HepG2 (cell line): ENCODE data around the gene STUM.

Source experiments
- BHLHE40 ChIP-seq: IDR thresholded peaks from 2 replicates; pipeline ENCODE4 v1.6.1; 2011; ENCODE audit warnings: low read length, improper control_type of control experiment
- CEBPZ ChIP-seq: IDR thresholded peaks from 2 replicates; pipeline ENCODE4 v1.6.1; 2012; ENCODE audit warnings: low read length, improper control_type of control experiment
- CHD2 ChIP-seq: IDR thresholded peaks from 2 replicates; pipeline ENCODE4 v1.6.1; 2011; ENCODE audit warnings: low read depth, low read length, improper control_type of control experiment
- CTCF ChIP-seq: sonication (generic); formaldehyde crosslinking; IDR thresholded peaks from 2 replicates; pipeline ENCODE4 v1.5.0; 2020; ENCODE audit warnings: mild to moderate bottlenecking, missing genetic modification reagents, moderate library complexity
- MAFF ChIP-seq: IDR thresholded peaks from 2 replicates; pipeline ENCODE4 v1.6.1; 2011; ENCODE audit warnings: low read depth, low read length, improper control_type of control experiment

- TF ChIP-seq CEBPZ = no peak
- TF ChIP-seq MAFF = no peak
- no peak for TF ChIP-seq CHD2
- no peak for TF ChIP-seq CTCF (CRISPR knock-in tag)
- no peak for TF ChIP-seq BHLHE40
These were observed 29.0 kb downstream of the STUM start for GRCh38 chr1:226577401-226578180.
